GM23338 (cell line): ENCODE measurements around the gene NAMPT. TPM values are rescaled to one million over a fixed set of nuclear protein-coding genes. Genes with fewer than 3 reads are reported as not detected.

ENCODE experiments used
- ATAC-seq: fragments of 200-7000 bp; cut with Tn5 transposase; 3 replicates; pipeline ENCODE4 v1.9.1; 2020
- DNase-seq: peaks from one replicate; pipeline ENCODE4 v3.0.0-alpha.2; 2015; ENCODE audit warnings: low spot score
- H2AFZ ChIP-seq: fragments of 200-600 bp; sonication (generic); 2 replicates; pipeline ENCODE4 v1.8.0; 2016; ENCODE audit warnings: antibody characterized with exemption, mild to moderate bottlenecking, moderate library complexity
- H3F3A ChIP-seq: fragments of 200-600 bp; sonication (generic); replicated peaks from 2 replicates; pipeline ENCODE4 v1.8.0; 2017; ENCODE audit warnings: antibody characterized with exemption, mixed run types, low read depth
- H3K27ac ChIP-seq: fragments of 200-600 bp; sonication (generic); 2 replicates; pipeline ENCODE4 v1.6.1; 2016; ENCODE audit warnings: low read depth
- H3K27me3 ChIP-seq: fragments of 200-600 bp; sonication (generic); 2 replicates; pipeline ENCODE4 v1.8.0; 2016; ENCODE audit warnings: mild to moderate bottlenecking, mixed run types, moderate library complexity; ENCODE audit not compliant: insufficient read depth
- H3K36me3 ChIP-seq: fragments of 200-600 bp; sonication (generic); 2 replicates; pipeline ENCODE4 v1.8.0; 2016; ENCODE audit warnings: mild to moderate bottlenecking; ENCODE audit not compliant: insufficient read depth
- H3K4me1 ChIP-seq: fragments of 200-600 bp; sonication (generic); 2 replicates; pipeline ENCODE4 v1.8.0; 2016; ENCODE audit warnings: mild to moderate bottlenecking, moderate library complexity; ENCODE audit not compliant: insufficient read depth
- H3K4me2 ChIP-seq: fragments of 200-600 bp; sonication (generic); 2 replicates; pipeline ENCODE4 v1.7.1; 2017; ENCODE audit warnings: mixed run types
- H3K4me3 ChIP-seq: fragments of 200-600 bp; sonication (generic); 2 replicates; pipeline ENCODE4 v1.6.1; 2016; ENCODE audit warnings: mixed run types
- H3K79me2 ChIP-seq: fragments of 200-600 bp; sonication (generic); replicated peaks from 2 replicates; pipeline ENCODE4 v1.8.0; 2017; ENCODE audit warnings: mild to moderate bottlenecking; ENCODE audit not compliant: insufficient read depth
- H3K9me2 ChIP-seq: fragments of 200-600 bp; sonication (generic); 2 replicates; pipeline ENCODE4 v1.8.0; 2017; ENCODE audit not compliant: insufficient read depth
- H4K20me1 ChIP-seq: fragments of 200-600 bp; sonication (generic); replicated peaks from 2 replicates; pipeline ENCODE4 v1.8.0; 2017; ENCODE audit warnings: mild to moderate bottlenecking; ENCODE audit not compliant: insufficient read depth
- H3K27ac Mint-ChIP-seq: 2 replicates; pipeline ENCODE4 v1.8.0; 2020; ENCODE audit warnings: inconsistent platforms, mild to moderate bottlenecking, moderate library complexity, mixed read lengths
- H3K27me3 Mint-ChIP-seq: 3 replicates; pipeline ENCODE4 v1.8.0; 2022; ENCODE audit warnings: low read depth, mild to moderate bottlenecking, moderate library complexity, mixed read lengths, inconsistent platforms; ENCODE audit not compliant: insufficient read depth, poor library complexity
- H3K36me3 Mint-ChIP-seq: 3 replicates; pipeline ENCODE4 v1.8.0; 2021; ENCODE audit warnings: low read depth, mild to moderate bottlenecking, inconsistent platforms, moderate library complexity, mixed read lengths
- H3K4me1 Mint-ChIP-seq: 3 replicates; pipeline ENCODE4 v1.8.0; 2020; ENCODE audit warnings: mild to moderate bottlenecking, inconsistent platforms, mixed read lengths
- H3K4me3 Mint-ChIP-seq: 3 replicates; pipeline ENCODE4 v1.8.0; 2021; ENCODE audit warnings: moderate library complexity, mild to moderate bottlenecking, inconsistent platforms, mixed read lengths
- H3K9me3 Mint-ChIP-seq: 3 replicates; pipeline ENCODE4 v1.8.0; 2020; ENCODE audit warnings: moderate library complexity, mild to moderate bottlenecking, inconsistent platforms, mixed read lengths
- CREB1 ChIP-seq: fragments of 250-450 bp; sonication (Bioruptor Pico); IDR thresholded peaks from 2 replicates; pipeline ENCODE4 v1.5.0; 2020; ENCODE audit warnings: low read depth, mild to moderate bottlenecking, moderate library complexity
- ETS1 ChIP-seq: IDR thresholded peaks from 2 replicates; pipeline ENCODE4 v1.6.1; 2016; ENCODE audit warnings: antibody characterized with exemption
- EZH2 ChIP-seq: fragments of 200-600 bp; sonication (generic); IDR thresholded peaks from one replicate; pipeline ENCODE4 v1.8.0; 2017; ENCODE audit warnings: antibody characterized with exemption, mild to moderate bottlenecking, low read depth; ENCODE audit not compliant: unreplicated experiment
- EZH2phosphoT487 ChIP-seq: fragments of 200-600 bp; sonication (generic); IDR thresholded peaks from one replicate; pipeline ENCODE4 v1.8.1; 2018; ENCODE audit warnings: antibody characterized with exemption; ENCODE audit not compliant: unreplicated experiment
- ZNF114 ChIP-seq: fragments of 250-450 bp; sonication (Bioruptor Pico); IDR thresholded peaks from 2 replicates; pipeline ENCODE4 v1.5.0; 2020; ENCODE audit warnings: mild to moderate bottlenecking, moderate library complexity
- ZNF331 ChIP-seq: fragments of 250-450 bp; sonication (Bioruptor Pico); IDR thresholded peaks from 2 replicates; pipeline ENCODE4 v1.5.0; 2020; ENCODE audit warnings: low read depth, mild to moderate bottlenecking, moderate library complexity
- polyA plus RNA-seq: library from polyadenylated mRNA; unstranded; fragments of >200 nt; fragmentation: Nextera tagmentation; extraction: Ambion mirVana; gene quantifications from 2 replicates; pipeline ENCODE4 v1.2.1, GENCODE V29; 2016
- total RNA-seq: library from RNA; depleted of rRNA; stranded (reverse); fragments of >200 nt; shearing (Covaris generic); gene quantifications from 2 replicates; pipeline ENCODE4 v1.2.3, GENCODE V29; 2014
- TF ChIP-seq, protein P1 (sequence below): IDR thresholded peaks from one replicate; pipeline ENCODE4 v1.6.1; 2018; ENCODE audit warnings: antibody characterized with exemption; ENCODE audit not compliant: unreplicated experiment
- TF ChIP-seq, protein P2 (sequence below): fragments of 250-450 bp; sonication (Bioruptor Pico); IDR thresholded peaks from 2 replicates; pipeline ENCODE4 v1.5.0; 2020; ENCODE audit warnings: mild to moderate bottlenecking, moderate library complexity

The NAMPT gene
- total and polyA plus RNA-seq, 2 experiments from 2014 or later: 37.9 to 73.9 TPM

DNA sequence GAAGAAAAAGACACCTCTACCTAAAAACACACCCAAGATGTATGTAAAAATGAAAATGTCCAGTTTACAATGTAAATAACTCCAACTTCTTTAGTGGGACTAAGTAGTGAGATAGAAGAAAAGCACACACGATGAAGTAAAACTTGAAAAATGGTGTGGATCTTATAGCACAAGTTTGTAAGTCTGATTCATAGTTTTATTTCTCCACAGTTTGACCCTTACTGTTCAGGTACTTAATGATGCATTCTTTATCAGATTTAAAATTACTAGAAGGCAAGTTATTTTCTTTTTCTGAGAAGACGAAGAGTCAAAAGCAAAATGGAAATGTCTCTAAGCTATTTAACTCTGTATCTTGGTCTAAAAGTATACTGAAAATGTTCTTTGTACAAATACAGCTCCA is 6.1 kb downstream of the NAMPT start:
- peaks cover 31% of the 10 kb centered on the region for H3K4me1 ChIP-seq
- H3K27me3 ChIP-seq: no peaks in the 10 kb centered on the region
- no peak for DNase-seq
- H3F3A ChIP-seq: no peaks in the 10 kb centered on the region
- H3K27ac ChIP-seq: no peak overlapping the region
- H3K4me2 ChIP-seq: no peak overlapping the region
- Mint-ChIP-seq H3K4me1 (peaks cover 24% of the 10 kb centered on the region), H3K27me3 (peaks cover 1% of the 10 kb centered on the region), H3K36me3 (peaks cover 24% of the 10 kb centered on the region), H3K9me3 (no peaks in the 10 kb centered on the region), H3K27ac (no peak overlapping the region), H3K4me3 (no peak overlapping the region)
- peaks cover 7% of the 10 kb centered on the region; the same call in 1 of the 2 replicates for H3K36me3 ChIP-seq
- H3K4me3 ChIP-seq: no peak overlapping the region
- H3K79me2 ChIP-seq: peaks cover 97% of the 10 kb centered on the region
- no peaks in the 10 kb centered on the region for H3K9me2 ChIP-seq
- H2AFZ ChIP-seq: no peak overlapping the region
- peaks cover 46% of the 10 kb centered on the region for H4K20me1 ChIP-seq
- TF ChIP-seq, protein P1, sequence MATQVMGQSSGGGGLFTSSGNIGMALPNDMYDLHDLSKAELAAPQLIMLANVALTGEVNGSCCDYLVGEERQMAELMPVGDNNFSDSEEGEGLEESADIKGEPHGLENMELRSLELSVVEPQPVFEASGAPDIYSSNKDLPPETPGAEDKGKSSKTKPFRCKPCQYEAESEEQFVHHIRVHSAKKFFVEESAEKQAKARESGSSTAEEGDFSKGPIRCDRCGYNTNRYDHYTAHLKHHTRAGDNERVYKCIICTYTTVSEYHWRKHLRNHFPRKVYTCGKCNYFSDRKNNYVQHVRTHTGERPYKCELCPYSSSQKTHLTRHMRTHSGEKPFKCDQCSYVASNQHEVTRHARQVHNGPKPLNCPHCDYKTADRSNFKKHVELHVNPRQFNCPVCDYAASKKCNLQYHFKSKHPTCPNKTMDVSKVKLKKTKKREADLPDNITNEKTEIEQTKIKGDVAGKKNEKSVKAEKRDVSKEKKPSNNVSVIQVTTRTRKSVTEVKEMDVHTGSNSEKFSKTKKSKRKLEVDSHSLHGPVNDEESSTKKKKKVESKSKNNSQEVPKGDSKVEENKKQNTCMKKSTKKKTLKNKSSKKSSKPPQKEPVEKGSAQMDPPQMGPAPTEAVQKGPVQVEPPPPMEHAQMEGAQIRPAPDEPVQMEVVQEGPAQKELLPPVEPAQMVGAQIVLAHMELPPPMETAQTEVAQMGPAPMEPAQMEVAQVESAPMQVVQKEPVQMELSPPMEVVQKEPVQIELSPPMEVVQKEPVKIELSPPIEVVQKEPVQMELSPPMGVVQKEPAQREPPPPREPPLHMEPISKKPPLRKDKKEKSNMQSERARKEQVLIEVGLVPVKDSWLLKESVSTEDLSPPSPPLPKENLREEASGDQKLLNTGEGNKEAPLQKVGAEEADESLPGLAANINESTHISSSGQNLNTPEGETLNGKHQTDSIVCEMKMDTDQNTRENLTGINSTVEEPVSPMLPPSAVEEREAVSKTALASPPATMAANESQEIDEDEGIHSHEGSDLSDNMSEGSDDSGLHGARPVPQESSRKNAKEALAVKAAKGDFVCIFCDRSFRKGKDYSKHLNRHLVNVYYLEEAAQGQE: no peak
- no peak for TF ChIP-seq EZH2
- TF ChIP-seq EZH2phosphoT487: no peak
- no peak for TF ChIP-seq ETS1
- TF ChIP-seq ZNF114 (CRISPR knock-in tag): no peak
- TF ChIP-seq, protein P2, sequence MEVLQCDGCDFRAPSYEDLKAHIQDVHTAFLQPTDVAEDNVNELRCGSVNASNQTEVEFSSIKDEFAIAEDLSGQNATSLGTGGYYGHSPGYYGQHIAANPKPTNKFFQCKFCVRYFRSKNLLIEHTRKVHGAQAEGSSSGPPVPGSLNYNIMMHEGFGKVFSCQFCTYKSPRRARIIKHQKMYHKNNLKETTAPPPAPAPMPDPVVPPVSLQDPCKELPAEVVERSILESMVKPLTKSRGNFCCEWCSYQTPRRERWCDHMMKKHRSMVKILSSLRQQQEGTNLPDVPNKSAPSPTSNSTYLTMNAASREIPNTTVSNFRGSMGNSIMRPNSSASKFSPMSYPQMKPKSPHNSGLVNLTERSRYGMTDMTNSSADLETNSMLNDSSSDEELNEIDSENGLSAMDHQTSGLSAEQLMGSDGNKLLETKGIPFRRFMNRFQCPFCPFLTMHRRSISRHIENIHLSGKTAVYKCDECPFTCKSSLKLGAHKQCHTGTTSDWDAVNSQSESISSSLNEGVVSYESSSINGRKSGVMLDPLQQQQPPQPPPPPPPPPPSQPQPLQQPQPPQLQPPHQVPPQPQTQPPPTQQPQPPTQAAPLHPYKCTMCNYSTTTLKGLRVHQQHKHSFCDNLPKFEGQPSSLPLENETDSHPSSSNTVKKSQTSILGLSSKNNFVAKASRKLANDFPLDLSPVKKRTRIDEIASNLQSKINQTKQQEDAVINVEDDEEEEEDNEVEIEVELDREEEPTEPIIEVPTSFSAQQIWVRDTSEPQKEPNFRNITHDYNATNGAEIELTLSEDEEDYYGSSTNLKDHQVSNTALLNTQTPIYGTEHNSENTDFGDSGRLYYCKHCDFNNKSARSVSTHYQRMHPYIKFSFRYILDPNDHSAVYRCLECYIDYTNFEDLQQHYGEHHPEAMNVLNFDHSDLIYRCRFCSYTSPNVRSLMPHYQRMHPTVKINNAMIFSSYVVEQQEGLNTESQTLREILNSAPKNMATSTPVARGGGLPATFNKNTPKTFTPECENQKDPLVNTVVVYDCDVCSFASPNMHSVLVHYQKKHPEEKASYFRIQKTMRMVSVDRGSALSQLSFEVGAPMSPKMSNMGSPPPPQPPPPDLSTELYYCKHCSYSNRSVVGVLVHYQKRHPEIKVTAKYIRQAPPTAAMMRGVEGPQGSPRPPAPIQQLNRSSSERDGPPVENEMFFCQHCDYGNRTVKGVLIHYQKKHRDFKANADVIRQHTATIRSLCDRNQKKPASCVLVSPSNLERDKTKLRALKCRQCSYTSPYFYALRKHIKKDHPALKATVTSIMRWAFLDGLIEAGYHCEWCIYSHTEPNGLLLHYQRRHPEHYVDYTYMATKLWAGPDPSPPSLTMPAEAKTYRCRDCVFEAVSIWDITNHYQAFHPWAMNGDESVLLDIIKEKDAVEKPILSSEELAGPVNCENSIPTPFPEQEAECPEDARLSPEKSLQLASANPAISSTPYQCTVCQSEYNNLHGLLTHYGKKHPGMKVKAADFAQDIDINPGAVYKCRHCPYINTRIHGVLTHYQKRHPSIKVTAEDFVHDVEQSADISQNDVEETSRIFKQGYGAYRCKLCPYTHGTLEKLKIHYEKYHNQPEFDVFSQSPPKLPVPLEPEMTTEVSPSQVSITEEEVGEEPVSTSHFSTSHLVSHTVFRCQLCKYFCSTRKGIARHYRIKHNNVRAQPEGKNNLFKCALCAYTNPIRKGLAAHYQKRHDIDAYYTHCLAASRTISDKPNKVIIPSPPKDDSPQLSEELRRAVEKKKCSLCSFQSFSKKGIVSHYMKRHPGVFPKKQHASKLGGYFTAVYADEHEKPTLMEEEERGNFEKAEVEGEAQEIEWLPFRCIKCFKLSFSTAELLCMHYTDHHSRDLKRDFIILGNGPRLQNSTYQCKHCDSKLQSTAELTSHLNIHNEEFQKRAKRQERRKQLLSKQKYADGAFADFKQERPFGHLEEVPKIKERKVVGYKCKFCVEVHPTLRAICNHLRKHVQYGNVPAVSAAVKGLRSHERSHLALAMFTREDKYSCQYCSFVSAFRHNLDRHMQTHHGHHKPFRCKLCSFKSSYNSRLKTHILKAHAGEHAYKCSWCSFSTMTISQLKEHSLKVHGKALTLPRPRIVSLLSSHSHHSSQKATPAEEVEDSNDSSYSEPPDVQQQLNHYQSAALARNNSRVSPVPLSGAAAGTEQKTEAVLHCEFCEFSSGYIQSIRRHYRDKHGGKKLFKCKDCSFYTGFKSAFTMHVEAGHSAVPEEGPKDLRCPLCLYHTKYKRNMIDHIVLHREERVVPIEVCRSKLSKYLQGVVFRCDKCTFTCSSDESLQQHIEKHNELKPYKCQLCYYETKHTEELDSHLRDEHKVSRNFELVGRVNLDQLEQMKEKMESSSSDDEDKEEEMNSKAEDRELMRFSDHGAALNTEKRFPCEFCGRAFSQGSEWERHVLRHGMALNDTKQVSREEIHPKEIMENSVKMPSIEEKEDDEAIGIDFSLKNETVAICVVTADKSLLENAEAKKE (CRISPR knock-in tag): no peak
- TF ChIP-seq ZNF331 (CRISPR knock-in tag): no peak
- no peak for TF ChIP-seq CREB1 (CRISPR knock-in tag)
- no peak for ATAC-seq
